Measurements from ENCODE around the gene C20orf202. TPM values are rescaled to one million over a fixed set of nuclear protein-coding genes. Genes with fewer than 3 reads are reported as not detected.

C20orf202 gene
- polyA plus RNA-seq, 2 of the 4 experiments (the other 2 are of a cell fraction) = 0.12 TPM; not detected in 1

DNA sequence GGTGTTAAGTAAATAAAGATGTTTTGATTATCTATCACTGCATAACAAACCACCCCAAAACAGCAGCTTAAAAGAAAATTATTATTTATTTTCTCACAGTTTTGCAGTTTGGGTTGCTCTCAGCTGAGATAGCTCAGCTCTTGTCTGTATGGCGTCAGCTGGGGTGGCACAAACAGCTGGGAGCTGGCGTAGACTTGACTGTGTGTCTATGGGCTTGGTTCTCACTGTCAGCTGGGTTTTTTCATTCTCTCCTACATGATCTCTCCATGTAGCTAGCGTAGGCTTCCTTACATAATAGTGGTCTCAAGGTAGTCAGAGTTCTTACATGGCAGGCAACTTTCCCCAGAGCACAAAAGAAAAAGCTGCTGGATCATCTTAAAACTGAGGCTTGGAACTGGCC, 12.0 kb upstream of the C20orf202 start:
- FAIRE-seq = no peak
- no peaks in the 10 kb centered on the region; the same call in 2 of the 3 replicates for H3K9me3 ChIP-seq
- H3K4me1 ChIP-seq = peaks cover 11% of the 10 kb centered on the region
- no peak for ATAC-seq
- ChIA-PET POLR2A (no interaction called here), CTCF (interaction anchor here (1.0 to 3.4 kb wide), 7 partner anchors 9 to 376 kb away, joined by 3 to 12 read pairs (median 4); no protein-coding TSS in a partner anchor)
- no peak for DNase-seq (ENCODE audit: low read depth in 1 of 2, low spot score in 1 of 2)
- H3K27ac ChIP-seq = no peak overlapping the region
- H3K4me2 ChIP-seq = no peak overlapping the region
- WGBS (ENCODE audit: missing lambda C conversion rate) = 42% methylated on average over 3 of the region's 3 CpGs
- no peak overlapping the region for H3K4me3 ChIP-seq
- TF ChIP-seq, protein P1, sequence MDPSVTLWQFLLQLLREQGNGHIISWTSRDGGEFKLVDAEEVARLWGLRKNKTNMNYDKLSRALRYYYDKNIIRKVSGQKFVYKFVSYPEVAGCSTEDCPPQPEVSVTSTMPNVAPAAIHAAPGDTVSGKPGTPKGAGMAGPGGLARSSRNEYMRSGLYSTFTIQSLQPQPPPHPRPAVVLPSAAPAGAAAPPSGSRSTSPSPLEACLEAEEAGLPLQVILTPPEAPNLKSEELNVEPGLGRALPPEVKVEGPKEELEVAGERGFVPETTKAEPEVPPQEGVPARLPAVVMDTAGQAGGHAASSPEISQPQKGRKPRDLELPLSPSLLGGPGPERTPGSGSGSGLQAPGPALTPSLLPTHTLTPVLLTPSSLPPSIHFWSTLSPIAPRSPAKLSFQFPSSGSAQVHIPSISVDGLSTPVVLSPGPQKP (IDR thresholded peaks at IDR 0.05; ENCODE audit: low read depth, low read length) = no peak
- TF ChIP-seq NR3C1 (IDR thresholded peaks at IDR 0.05) (no peak), ZC3H11A (IDR thresholded peaks at IDR 0.05) (no peak), RCOR1 (IDR thresholded peaks at IDR 0.05; ENCODE audit: low read depth, low read length) (no peak), ZSCAN20 (CRISPR knock-in tag; IDR thresholded peaks at IDR 0.05) (no peak), ZNF302 (CRISPR knock-in tag; IDR thresholded peaks at IDR 0.05) (no peak), RFX5 (IDR thresholded peaks at IDR 0.05) (no peak), EHF (CRISPR knock-in tag; IDR thresholded peaks at IDR 0.05) (no peak), RAD21 (conservative IDR thresholded peaks at IDR 0.05 in 1 of 2, IDR thresholded peaks at IDR 0.05 in 1 of 2) (no peak)
- TF ChIP-seq, protein P2, sequence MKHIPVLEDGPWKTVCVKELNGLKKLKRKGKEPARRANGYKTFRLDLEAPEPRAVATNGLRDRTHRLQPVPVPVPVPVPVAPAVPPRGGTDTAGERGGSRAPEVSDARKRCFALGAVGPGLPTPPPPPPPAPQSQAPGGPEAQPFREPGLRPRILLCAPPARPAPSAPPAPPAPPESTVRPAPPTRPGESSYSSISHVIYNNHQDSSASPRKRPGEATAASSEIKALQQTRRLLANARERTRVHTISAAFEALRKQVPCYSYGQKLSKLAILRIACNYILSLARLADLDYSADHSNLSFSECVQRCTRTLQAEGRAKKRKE (CRISPR knock-in tag; IDR thresholded peaks at IDR 0.05; ENCODE audit: low read depth) = no peak

- WGBS (ENCODE audit: missing lambda C conversion rate) = 82% methylated on average over 1 of the region's 1 CpG
- no peak for FAIRE-seq
- POLR2A ChIA-PET = no interaction called here
Observed at GRCh38 chr20:1195226-1195625, 8.0 kb upstream of the C20orf202 start.

More at GRCh38 chr20:1195226-1195625, 8.0 kb upstream of the C20orf202 start:
- no peak overlapping the region for H3K4me3 ChIP-seq
- H3K4me2 ChIP-seq = no peak overlapping the region
- CTCF ChIA-PET = interaction anchor here (1.9 kb wide), 1 partner anchor 87 kb away, joined by 5 read pairs; no protein-coding TSS in a partner anchor
- peaks cover 5% of the 10 kb centered on the region; the same call in 2 of the 3 replicates for H3K9me3 ChIP-seq
- DNase-seq (ENCODE audit: low read depth in 1 of 2, low spot score in 1 of 2) = no peak
- TF ChIP-seq POLR2AphosphoS2 (conservative IDR thresholded peaks at IDR 0.05; ENCODE audit: low read length) = no peak
- TF ChIP-seq BCL3 (IDR thresholded peaks at IDR 0.05) = no peak
- no peak for TF ChIP-seq GATA3 (IDR thresholded peaks at IDR 0.05; ENCODE audit: borderline replicate concordance)
- no peak for TF ChIP-seq CHD4 (IDR thresholded peaks at IDR 0.05; ENCODE audit: borderline replicate concordance)
- TF ChIP-seq EHF (CRISPR knock-in tag; IDR thresholded peaks at IDR 0.05) = no peak
- TF ChIP-seq SREBF2 (IDR thresholded peaks at IDR 0.05) = no peak
- no peak for TF ChIP-seq KDM5A (IDR thresholded peaks at IDR 0.05)
- TF ChIP-seq SMC3 (IDR thresholded peaks at IDR 0.05) = no peak
- TF ChIP-seq, protein P3, sequence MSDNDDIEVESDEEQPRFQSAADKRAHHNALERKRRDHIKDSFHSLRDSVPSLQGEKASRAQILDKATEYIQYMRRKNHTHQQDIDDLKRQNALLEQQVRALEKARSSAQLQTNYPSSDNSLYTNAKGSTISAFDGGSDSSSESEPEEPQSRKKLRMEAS (IDR thresholded peaks at IDR 0.05) = no peak
- no peak for TF ChIP-seq PHF8 (IDR thresholded peaks at IDR 0.05; ENCODE audit: borderline replicate concordance, low read depth)
- TF ChIP-seq HOXA7 (CRISPR knock-in tag; IDR thresholded peaks at IDR 0.05) = no peak
- TF ChIP-seq NPAS2 (CRISPR knock-in tag; IDR thresholded peaks at IDR 0.05; ENCODE audit: borderline replicate concordance) = no peak
- TF ChIP-seq PBX3 (IDR thresholded peaks at IDR 0.05) = no peak
- no peak for TF ChIP-seq NFE2L2 (conservative IDR thresholded peaks at IDR 0.05; ENCODE audit: low read length)
- TF ChIP-seq ZC3H11A (IDR thresholded peaks at IDR 0.05) = no peak
- no peak for TF ChIP-seq RARB (CRISPR knock-in tag; IDR thresholded peaks at IDR 0.05)
- TF ChIP-seq REST (IDR thresholded peaks at IDR 0.05) = no peak
- no peak for TF ChIP-seq ZFP36 (IDR thresholded peaks at IDR 0.05; ENCODE audit: borderline replicate concordance, partially characterized antibody)
- TF ChIP-seq KDM1A (IDR thresholded peaks at IDR 0.05; ENCODE audit: low read depth) = no peak
- TF ChIP-seq RAD21 (conservative IDR thresholded peaks at IDR 0.05 in 1 of 2, IDR thresholded peaks at IDR 0.05 in 1 of 2) = no peak
- no peak for ATAC-seq
- no peak overlapping the region for H3K27ac ChIP-seq
- H3K4me1 ChIP-seq = no peaks in the 10 kb centered on the region

Data from A549 (cell line).